GM08714 (cell line): ENCODE data around the gene TP53RK.
A peak's percentile ranks its signal among the peaks of the same experiment; 100 is the strongest.

Source experiments
- H3K4me3 ChIP-seq: fragments of 200-500 bp; sonication (Bioruptor generic); 2 replicates; pipeline ENCODE4 v1.5.1; 2014; ENCODE audit warnings: mild to moderate bottlenecking, low read length, inconsistent platforms
- ZNF274 ChIP-seq: IDR thresholded peaks from 2 replicates; pipeline ENCODE4 v1.6.1; 2012; ENCODE audit warnings: mild to moderate bottlenecking, low read depth, low read length

The TP53RK gene

DNA sequence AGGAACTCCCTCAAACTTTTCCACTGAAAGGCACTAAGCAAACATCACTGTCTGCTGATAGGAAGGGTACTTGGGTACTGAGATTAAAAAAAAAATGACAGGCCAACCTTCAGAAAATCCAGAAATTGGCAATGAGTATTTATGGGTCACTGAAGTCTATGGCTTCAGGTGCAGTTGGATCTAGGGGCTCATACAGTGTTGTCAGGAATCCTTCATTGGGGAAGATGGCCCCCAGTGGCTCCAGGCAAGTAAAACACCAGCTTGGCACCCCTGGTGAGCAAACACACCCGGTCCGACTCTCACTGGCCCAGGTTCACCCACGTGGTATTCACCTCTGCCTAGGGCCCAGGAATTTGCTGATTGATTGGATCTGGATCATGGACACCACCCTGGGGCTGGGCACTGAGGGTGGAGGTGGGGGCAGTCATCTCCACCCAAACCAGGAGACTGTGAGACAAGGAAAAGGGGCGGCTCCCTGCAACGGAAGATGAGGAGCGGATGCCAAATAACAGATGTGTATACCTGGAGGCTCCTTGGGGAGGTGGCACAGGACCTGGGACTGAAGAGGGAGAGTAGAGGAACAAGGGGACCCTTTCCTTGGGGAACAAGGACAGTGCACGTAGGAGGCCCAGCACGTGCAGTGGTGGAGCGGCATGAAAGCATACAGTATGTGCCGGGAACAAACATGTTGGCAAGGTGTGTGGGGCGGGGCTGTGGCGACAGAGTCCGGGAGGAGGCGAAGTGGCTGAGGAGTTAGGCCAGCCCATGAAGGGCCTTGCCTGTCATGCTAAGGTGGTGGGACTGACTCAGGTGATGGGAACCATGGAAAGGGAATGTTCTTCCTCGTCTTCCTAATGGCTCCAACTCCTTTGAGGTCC, 25.0 kb upstream of the TP53RK start:
- TF ChIP-seq ZNF274 = no peak
- H3K4me3 ChIP-seq = no peak overlapping the region

DNA sequence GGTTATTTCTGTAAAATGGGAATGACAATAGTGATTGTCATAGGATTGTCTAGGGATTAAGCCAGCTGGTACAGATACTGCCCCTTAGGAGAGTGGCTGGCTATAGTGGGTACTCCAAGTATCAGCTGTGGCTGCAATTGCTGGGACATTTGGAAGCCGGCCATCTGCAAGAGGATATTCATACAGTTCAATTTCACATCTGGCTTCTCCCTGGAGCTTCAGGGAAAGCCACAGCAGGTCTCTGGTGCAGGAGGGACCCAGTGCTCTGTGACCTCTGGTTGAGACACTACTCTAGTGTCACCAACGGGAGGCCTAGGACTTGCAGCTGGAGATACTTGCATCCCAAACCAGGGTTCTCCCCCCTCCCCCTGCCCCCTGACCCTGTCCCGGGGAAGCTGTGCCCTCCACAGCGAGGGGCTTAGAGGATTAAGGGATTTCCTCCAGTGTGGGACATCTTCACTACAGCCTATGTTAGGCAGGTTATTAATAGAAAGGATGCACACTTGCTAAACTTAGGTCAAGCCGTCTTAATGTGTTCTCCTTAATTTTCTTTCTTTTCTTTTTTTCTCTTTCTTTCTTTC, 22.9 kb upstream of the TP53RK start:
- no peak overlapping the region for H3K4me3 ChIP-seq
- no peak for TF ChIP-seq ZNF274

DNA sequence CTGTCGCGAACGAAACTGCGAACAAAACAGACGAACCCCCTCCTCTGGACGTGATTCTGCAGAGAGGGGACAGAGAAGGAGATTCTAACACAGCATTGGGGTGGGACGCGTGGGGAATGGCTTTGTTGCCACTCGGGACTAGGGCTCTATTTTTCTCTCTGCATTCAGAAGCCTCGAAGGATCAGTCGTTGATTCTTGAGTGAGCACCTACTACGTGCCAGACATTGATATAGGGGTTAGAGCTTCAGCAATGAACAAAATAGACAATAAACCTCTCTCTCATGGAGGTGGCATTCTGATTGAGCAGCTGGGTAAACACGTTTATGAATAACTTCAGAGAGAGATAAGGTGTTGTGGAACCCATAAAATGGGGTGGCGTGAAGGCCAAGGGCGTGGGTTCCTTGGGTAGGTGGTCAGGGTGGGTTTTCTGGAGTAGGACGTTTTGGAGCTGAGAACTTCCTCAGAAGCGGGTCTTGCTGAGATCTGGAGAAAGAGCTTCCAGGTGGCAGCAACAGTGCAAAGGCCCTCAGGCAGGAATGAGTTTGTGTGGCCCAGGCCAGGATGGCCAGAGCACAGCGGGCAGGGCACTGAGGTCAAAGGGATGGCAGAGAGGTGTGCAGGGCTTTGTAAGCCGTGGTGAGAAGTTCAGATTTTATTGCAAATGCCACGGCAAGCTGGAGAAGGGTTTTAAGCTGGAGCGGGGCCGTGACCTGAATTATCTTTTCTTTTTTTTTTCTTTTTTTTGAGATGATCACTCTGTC, 21.1 kb upstream of the TP53RK start:
- H3K4me3 ChIP-seq = no peak overlapping the region; the same call in 1 of the 2 replicates
- TF ChIP-seq ZNF274 = no peak

GRCh38 chr20:46709459-46710152, 20.4 kb upstream of the TP53RK start, which contains the start of gene SLC2A10:
Gene SLC2A10 (plus strand): TSS chr20:46709649. CDS start chr20:46709737, 88 bp downstream.
- peak within 1 kb of the TSS; percentile 18; the same call in 1 of the 2 replicates for H3K4me3 ChIP-seq
- TF ChIP-seq ZNF274 = no peak

- no peak for TF ChIP-seq ZNF274
- H3K4me3 ChIP-seq = no peak overlapping the region
Measured at GRCh38 chr20:46709055-46709458, 19.8 kb upstream of the TP53RK start.

DNA sequence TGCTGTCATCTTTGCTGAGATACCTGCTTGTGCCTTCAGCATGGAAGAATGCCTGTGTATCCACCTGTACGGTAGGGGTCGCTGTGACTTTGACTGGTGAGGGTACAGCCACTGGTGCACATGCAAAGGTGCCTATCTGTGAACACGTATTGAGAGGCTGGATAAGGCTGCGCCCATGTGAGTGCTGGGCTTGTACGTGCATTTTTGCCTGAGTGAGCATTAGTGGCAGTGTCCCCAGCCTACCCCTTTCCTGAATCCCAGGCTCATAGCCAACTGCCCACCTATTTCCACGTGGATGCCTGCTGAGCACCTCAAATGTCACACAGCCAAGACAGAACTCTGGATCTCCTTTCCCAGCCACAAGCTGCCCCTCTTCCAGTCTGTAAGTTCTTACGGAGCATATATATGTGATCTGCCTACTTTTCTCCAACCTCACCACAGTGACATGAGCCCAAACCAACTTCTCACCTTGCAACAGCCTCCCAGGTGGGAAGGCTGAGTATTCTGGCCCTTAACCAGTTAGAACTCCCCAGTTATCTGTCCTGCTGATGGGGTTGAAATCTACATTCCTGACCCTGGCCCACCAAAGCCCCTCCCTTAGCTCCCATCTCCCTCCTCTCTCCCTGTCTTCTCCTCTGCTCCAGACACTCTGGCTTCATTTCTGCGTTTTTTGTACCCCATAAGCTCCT, 19.1 kb upstream of the TP53RK start:
- no peak overlapping the region for H3K4me3 ChIP-seq
- TF ChIP-seq ZNF274 = no peak

- no peak for TF ChIP-seq ZNF274
- no peak overlapping the region for H3K4me3 ChIP-seq
Measured at GRCh38 chr20:46706242-46706641, 17.0 kb upstream of the TP53RK start.

- H3K4me3 ChIP-seq = no peak overlapping the region
- TF ChIP-seq ZNF274 = no peak
Measured at GRCh38 chr20:46705378-46705729, 16.1 kb upstream of the TP53RK start.

DNA sequence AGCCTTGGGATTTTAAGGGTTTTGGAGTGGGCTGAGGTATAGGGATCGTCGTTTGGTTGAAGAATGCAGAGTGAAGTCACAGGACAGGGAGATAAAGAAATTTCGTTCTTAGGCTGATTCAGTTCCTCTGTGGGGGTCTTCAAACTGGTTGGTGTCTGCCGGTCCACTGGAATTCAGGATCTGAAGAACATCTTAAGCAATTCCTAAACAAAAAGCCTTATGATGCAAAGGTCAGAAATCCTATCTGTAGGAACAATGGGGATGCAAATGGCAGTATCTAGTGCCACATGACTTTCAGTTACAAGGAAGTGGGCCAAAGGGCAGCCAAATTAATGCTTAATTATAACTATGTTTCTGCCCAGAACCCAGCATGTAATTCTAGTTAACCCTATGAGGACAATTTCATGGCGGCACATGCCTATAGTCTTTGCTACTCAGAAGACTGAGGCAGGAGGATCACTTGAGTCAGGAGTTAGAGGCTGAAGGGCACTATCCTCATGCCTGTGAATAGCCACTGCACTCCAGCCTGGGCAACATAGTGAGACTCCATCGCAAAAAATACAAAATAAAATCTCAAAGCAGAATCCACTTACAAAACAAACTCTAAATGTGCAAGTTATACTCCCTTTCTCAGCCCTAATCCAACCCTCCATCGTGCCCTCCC, 15.6 kb upstream of the TP53RK start:
- H3K4me3 ChIP-seq = no peak overlapping the region
- no peak for TF ChIP-seq ZNF274

GRCh38 chr20:46703435-46703834, 14.2 kb upstream of the TP53RK start:
- H3K4me3 ChIP-seq = no peak overlapping the region
- TF ChIP-seq ZNF274 = no peak

DNA sequence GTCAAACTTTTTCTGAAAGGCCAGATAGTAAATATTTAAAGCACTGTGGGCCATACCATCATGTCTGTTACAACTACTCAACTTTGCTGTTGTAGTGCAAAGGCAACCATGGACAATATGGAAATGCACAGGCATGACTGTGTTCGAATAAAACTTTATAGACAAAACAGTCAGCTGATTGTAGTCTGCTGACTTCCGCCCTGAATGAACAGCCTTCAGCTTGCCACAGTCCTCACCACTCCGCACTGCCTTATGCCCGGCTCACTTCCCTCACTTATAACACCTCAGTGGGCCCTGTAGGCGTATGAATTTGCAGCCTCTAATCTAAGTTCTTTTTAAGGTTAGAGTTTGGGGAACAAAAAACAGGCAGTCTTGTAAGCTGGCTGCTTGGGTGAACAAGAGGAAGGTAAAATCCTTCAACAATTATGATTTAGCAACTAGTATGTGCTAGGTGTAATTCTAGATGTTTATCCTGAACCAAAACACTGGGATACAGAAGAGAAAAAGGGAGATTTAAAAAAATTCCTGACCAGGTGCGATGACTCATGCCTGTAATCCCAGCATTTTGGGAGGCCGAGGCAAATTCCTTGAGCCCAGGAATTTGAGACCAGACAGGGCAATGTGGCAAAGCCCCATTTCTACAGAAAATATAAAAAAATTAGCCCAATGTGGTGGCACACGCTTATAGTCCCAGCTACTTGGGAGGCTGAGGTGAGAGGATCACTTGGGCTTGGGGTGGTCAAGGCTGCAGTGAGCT, 13.4 kb upstream of the TP53RK start:
- no peak for TF ChIP-seq ZNF274
- no peak overlapping the region for H3K4me3 ChIP-seq

DNA sequence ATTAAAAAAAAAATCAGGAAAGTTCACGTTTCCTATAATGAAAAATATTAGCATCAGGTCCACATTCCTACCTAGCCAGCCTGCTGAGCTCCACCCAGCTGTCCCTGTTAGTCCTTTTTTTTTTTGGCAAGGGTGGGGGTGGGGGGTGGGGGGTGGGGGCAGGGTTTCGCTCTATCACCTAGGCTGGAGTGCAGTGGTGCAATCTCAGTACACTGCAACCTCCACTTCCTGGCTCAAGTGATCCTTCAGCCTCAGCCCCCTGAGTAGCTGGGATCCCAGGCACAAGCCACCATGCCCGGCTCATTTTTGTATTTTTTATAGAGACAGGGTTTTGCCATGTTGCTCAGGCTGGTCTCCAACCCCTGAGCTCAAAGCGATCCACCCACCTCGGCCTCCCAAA, 12.7 kb upstream of the TP53RK start:
- no peak for TF ChIP-seq ZNF274

More for the DNA sequence above, 12.7 kb upstream of the TP53RK start:
- H3K4me3 ChIP-seq = no peak overlapping the region
